HPDE6-E6E7 (cell line): ENCODE results near the gene CFAP299.

Experiments
- DNase-seq: peaks from one replicate; pipeline ENCODE4 v3.0.0; 2011; ENCODE audit warnings: missing footprints; ENCODE audit errors: extremely low spot score

CFAP299 gene

GRCh38 chr4:80814266-80814665 lies 478.7 kb downstream of the CFAP299 start:
- no peak for DNase-seq

- peak; percentile 39 for DNase-seq
These were observed 496.1 kb downstream of the CFAP299 start for GRCh38 chr4:80831383-80832361.

- no peak for DNase-seq
These were observed 503.8 kb downstream of the CFAP299 start for GRCh38 chr4:80839281-80839680.

- DNase-seq: no peak
These were observed 504.3 kb downstream of the CFAP299 start for GRCh38 chr4:80839792-80840191.

- no peak for DNase-seq
These were observed 504.9 kb downstream of the CFAP299 start for GRCh38 chr4:80840396-80840795.

- DNase-seq: no peak
These were observed 506.2 kb downstream of the CFAP299 start for GRCh38 chr4:80841587-80842281.

- DNase-seq: no peak
These were observed 510.7 kb downstream of the CFAP299 start for GRCh38 chr4:80846210-80846609.

- no peak for DNase-seq
These were observed 516.5 kb downstream of the CFAP299 start for GRCh38 chr4:80852061-80852460.

GRCh38 chr4:80873571-80873970 lies 538.0 kb downstream of the CFAP299 start:
- no peak for DNase-seq

- DNase-seq: no peak
These were observed 539.4 kb downstream of the CFAP299 start for GRCh38 chr4:80874979-80875378.

GRCh38 chr4:80875642-80876041 lies 540.1 kb downstream of the CFAP299 start:
- no peak for DNase-seq

- DNase-seq: no peak
These were observed 541.3 kb downstream of the CFAP299 start for GRCh38 chr4:80876810-80877209.

- no peak for DNase-seq
These were observed 542.7 kb downstream of the CFAP299 start for GRCh38 chr4:80878218-80878617.

- DNase-seq: no peak
These were observed 562.2 kb downstream of the CFAP299 start for GRCh38 chr4:80897537-80898303.

- DNase-seq: no peak
These were observed 565.4 kb downstream of the CFAP299 start for GRCh38 chr4:80900908-80901307.

GRCh38 chr4:80903020-80903419 lies 567.5 kb downstream of the CFAP299 start:
- no peak for DNase-seq

- DNase-seq: no peak
These were observed 574.4 kb downstream of the CFAP299 start for GRCh38 chr4:80909938-80910337.

GRCh38 chr4:80911458-80911857 lies 575.9 kb downstream of the CFAP299 start:
- DNase-seq: no peak

GRCh38 chr4:80912350-80912749 lies 576.8 kb downstream of the CFAP299 start:
- DNase-seq: no peak

- DNase-seq: no peak
These were observed 577.9 kb downstream of the CFAP299 start for GRCh38 chr4:80913381-80913780.

- no peak for DNase-seq
These were observed 581.2 kb downstream of the CFAP299 start for GRCh38 chr4:80916770-80917169.

- peak; percentile 28 for DNase-seq
These were observed 582.5 kb downstream of the CFAP299 start for GRCh38 chr4:80918004-80918403.
